H1 (cell line): ENCODE results near the gene SMAP2. TPM values are rescaled to one million over a fixed set of nuclear protein-coding genes. Genes with fewer than 3 reads are reported as not detected.

Source experiments
- CTCF ChIA-PET: fragments of 300-600 bp; sonication (Branson Sonifier 250); formaldehyde crosslinking; loops from one replicate; lab custom pipeline; 2021; ENCODE audit not compliant: partially characterized antibody; lab: Charles Lee
- POLR2A ChIA-PET: fragments of 300-600 bp; sonication (Branson Sonifier 250); formaldehyde crosslinking; loops from one replicate; lab custom pipeline; 2021; ENCODE audit warnings: inconsistent platforms; ENCODE audit not compliant: partially characterized antibody; lab: Charles Lee
- DNase-seq, 2 experiments: peaks; one replicate each; pipeline versions ENCODE4 v3.0.0 to v3.0.0-alpha.2; 2010 to 2022; ENCODE audit warnings: low spot score in 2 of 2, low read depth in 1 of 2, mixed read lengths in 1 of 2
- FAIRE-seq: peaks from 2 replicates; lab custom pipeline; 2011; peaks lifted over from hg19 to GRCh38; lab: Jason Lieb, UNC
- H2AFZ ChIP-seq: 2 replicates; pipeline ENCODE4 v1.8.1; 2012; ENCODE audit warnings: low read length, inconsistent platforms
- H2AK5ac ChIP-seq: 2 replicates; pipeline ENCODE4 v1.6.1; 2013; ENCODE audit warnings: low read depth, low read length
- H2BK120ac ChIP-seq: replicated peaks from 2 replicates; pipeline ENCODE3; 2013; ENCODE audit warnings: low read depth, low read length, inconsistent platforms
- H2BK12ac ChIP-seq: 2 replicates; pipeline ENCODE4 v1.6.1; 2013; ENCODE audit warnings: low read depth, low read length
- H2BK15ac ChIP-seq: 2 replicates; pipeline ENCODE4 v1.6.1; 2013; ENCODE audit warnings: low read length
- H2BK20ac ChIP-seq: 2 replicates; pipeline ENCODE4 v1.6.1; 2013; ENCODE audit warnings: low read length
- H2BK5ac ChIP-seq: 2 replicates; pipeline ENCODE4 v1.6.1; 2013; ENCODE audit warnings: low read depth, low read length
- H3K14ac ChIP-seq: 2 replicates; pipeline ENCODE4 v1.6.1; 2013; ENCODE audit warnings: inconsistent platforms; ENCODE audit not compliant: insufficient read length
- H3K18ac ChIP-seq: 2 replicates; pipeline ENCODE4 v1.6.1; 2013; ENCODE audit warnings: low read length; ENCODE audit errors: extremely low read depth
- H3K23ac ChIP-seq: 2 replicates; pipeline ENCODE4 v1.6.1; 2013; ENCODE audit warnings: inconsistent platforms; ENCODE audit not compliant: insufficient read length
- H3K23me2 ChIP-seq: 2 replicates; pipeline ENCODE4 v1.6.1; 2013; ENCODE audit warnings: low read depth, low read length
- H3K27ac ChIP-seq: 2 replicates; pipeline ENCODE4 v1.6.1; 2011; ENCODE audit warnings: low read depth, low read length, inconsistent platforms
- H3K27me3 ChIP-seq, 4 experiments: replicated peaks in 1 of 4; 1 replicate in 1 of 4; 2 replicates in 3 of 4; pipeline versions ENCODE4 v1.6.1 to v1.8.1; 2011 to 2013; ENCODE audit warnings: low read length in 3 of 4, mild to moderate bottlenecking in 3 of 4, inconsistent platforms in 2 of 4, mixed read lengths in 2 of 4, moderate library complexity in 1 of 4; ENCODE audit not compliant: control insufficient read depth in 3 of 4, insufficient read depth in 3 of 4; ENCODE audit errors: extremely low read depth in 1 of 4
- H3K36me3 ChIP-seq, 4 experiments: 2 replicates each; pipeline versions ENCODE4 v1.6.1 to v1.8.1; 2011 to 2013; ENCODE audit warnings: mild to moderate bottlenecking in 4 of 4, low read length in 3 of 4, moderate library complexity in 2 of 4, control low read depth in 1 of 4, inconsistent platforms in 1 of 4; ENCODE audit not compliant: insufficient read depth in 4 of 4, control insufficient read depth in 2 of 4
- H3K4ac ChIP-seq: replicated peaks from 2 replicates; pipeline ENCODE3; 2013; ENCODE audit warnings: low read length, low read depth, mixed read lengths, inconsistent platforms; ENCODE audit not compliant: insufficient read length
- H3K4me1 ChIP-seq, 4 experiments: replicated peaks in 1 of 4; 1 replicate in 1 of 4; 2 replicates in 3 of 4; pipeline versions ENCODE4 v1.6.1 to v1.8.1; 2011 to 2013; ENCODE audit warnings: low read length in 3 of 4, inconsistent platforms in 2 of 4, mixed read lengths in 1 of 4; ENCODE audit not compliant: insufficient read depth in 4 of 4, control insufficient read depth in 3 of 4
- H3K4me2 ChIP-seq, 2 experiments: 2 replicates each; pipeline versions ENCODE4 v1.6.1 to v1.8.1; 2011 to 2013; ENCODE audit warnings: low read depth in 2 of 2, low read length in 2 of 2, control low read depth in 1 of 2, inconsistent platforms in 1 of 2, mild to moderate bottlenecking in 1 of 2; ENCODE audit not compliant: insufficient read depth in 1 of 2
- H3K4me3 ChIP-seq, 4 experiments: fragments of 200-600, 300-600 bp in 1 of 4; sonication (generic), shearing (Covaris generic), sonication (Bioruptor Twin) in 1 of 4; 2 replicates each; pipeline versions ENCODE4 v1.5.1 to v1.8.1; 2011 to 2016; ENCODE audit warnings: low read length in 4 of 4, low read depth in 3 of 4, control low read depth in 2 of 4, inconsistent platforms in 2 of 4, mild to moderate bottlenecking in 2 of 4, mixed read lengths in 1 of 4, moderate library complexity in 1 of 4; ENCODE audit not compliant: insufficient read depth in 2 of 4; ENCODE audit errors: extremely low read depth in 1 of 4
- H3K56ac ChIP-seq: replicated peaks from 2 replicates; pipeline ENCODE3; 2013; ENCODE audit warnings: low read depth, mild to moderate bottlenecking, mixed read lengths, low read length, inconsistent platforms; ENCODE audit not compliant: insufficient read length
- H3K79me1 ChIP-seq: 2 replicates; pipeline ENCODE4 v1.6.1; 2013; ENCODE audit warnings: low read depth, low read length, control low read depth
- H3K79me2 ChIP-seq, 2 experiments: 2 replicates each; pipeline versions ENCODE4 v1.6.1 to v1.8.1; 2012 to 2013; ENCODE audit warnings: low read length in 2 of 2, mild to moderate bottlenecking in 2 of 2, inconsistent platforms in 1 of 2; ENCODE audit not compliant: insufficient read depth in 2 of 2, control insufficient read depth in 1 of 2
- H3K9ac ChIP-seq, 4 experiments: replicated peaks in 1 of 4; 1 replicate in 1 of 4; 2 replicates in 3 of 4; pipeline versions ENCODE4 v1.6.1 to v1.8.1; 2011 to 2013; ENCODE audit warnings: low read depth in 3 of 4, low read length in 3 of 4, control low read depth in 2 of 4, mild to moderate bottlenecking in 2 of 4, moderate library complexity in 2 of 4, inconsistent platforms in 1 of 4; ENCODE audit errors: extremely low read depth in 1 of 4
- H3K9me3 ChIP-seq, 2 experiments: 2 replicates each; pipeline versions ENCODE4 v1.6.1 to v1.8.1; 2012 to 2013; ENCODE audit warnings: mild to moderate bottlenecking in 2 of 2, moderate library complexity in 2 of 2, control low read depth in 1 of 2, inconsistent platforms in 1 of 2, low read depth in 1 of 2, low read length in 1 of 2, mixed read lengths in 1 of 2; ENCODE audit not compliant: insufficient read depth in 2 of 2
- H4K20me1 ChIP-seq, 2 experiments: replicated peaks in 1 of 2; 2 replicates each; pipeline versions ENCODE3 to v1.8.1; 2011 to 2013; ENCODE audit warnings: inconsistent platforms in 2 of 2, low read length in 2 of 2, mild to moderate bottlenecking in 1 of 2; ENCODE audit not compliant: insufficient read depth in 2 of 2, control insufficient read depth in 1 of 2
- H4K5ac ChIP-seq: 2 replicates; pipeline ENCODE4 v1.6.1; 2013; ENCODE audit warnings: low read length, low read depth, mixed read lengths, inconsistent platforms; ENCODE audit not compliant: insufficient read length
- H4K8ac ChIP-seq: 2 replicates; pipeline ENCODE4 v1.8.0; 2013; ENCODE audit warnings: mild to moderate bottlenecking, moderate library complexity, low read length, inconsistent platforms; ENCODE audit not compliant: insufficient read depth; ENCODE audit errors: extremely low read depth
- H4K91ac ChIP-seq: replicated peaks from 2 replicates; pipeline ENCODE3; 2013; ENCODE audit warnings: low read length, mixed read lengths, inconsistent platforms; ENCODE audit not compliant: insufficient read length
- MAFK ChIP-seq: IDR thresholded peaks from 2 replicates; pipeline ENCODE4 v1.6.1; 2012; ENCODE audit warnings: low read depth, mild to moderate bottlenecking, improper control_type of control experiment, low read length
- WGBS, 2 experiments: shearing (Covaris generic) in 1 of 2; methylation state at CpG; one replicate each; pipeline versions ENCODE4 v1.1.6 to v1.1.7; 2013 to 2015; ENCODE audit warnings: low lambda C conversion rate in 2 of 2, mixed read lengths in 2 of 2, inconsistent platforms in 1 of 2, low coverage in 1 of 2, missing lambda C conversion rate in 1 of 2; ENCODE audit not compliant: insufficient replicate concordance in 2 of 2, insufficient coverage in 1 of 2, insufficient read length in 1 of 2; ENCODE audit errors: extremely low coverage in 1 of 2, missing lambda C conversion rate in 1 of 2; 5-methylcytosine and 5-hydroxymethylcytosine counted together
- polyA plus RNA-seq, 7 experiments: library from polyadenylated mRNA; depleted of rRNA in 3 of 7; stranded (reverse) in 5 of 7; unstranded in 2 of 7; fragments of >200 nt in 5 of 7; fragments of 200-250 nt in 2 of 7; gene quantifications; 1 replicate in 5 of 7; 2 replicates in 1 of 7; 4 replicates in 1 of 7; pipeline versions ENCODE4 v1.2.1 to v1.2.3, GENCODE V29; 2011 to 2013; ENCODE audit warnings: missing spikeins in 2 of 7, mixed read lengths in 2 of 7
- total RNA-seq: library from RNA; stranded (reverse); fragmentation: NEBNext Ultra II Directional; extraction: Animal tissue kit (Norgen Biotek cat#: 25700); gene quantifications from 2 replicates; pipeline ENCODE4 v1.2.1, GENCODE V29; 2021

The SMAP2 gene
- total and polyA plus RNA-seq, 2 of the 8 experiments (the other 6 are each of a cell fraction or from before 2014, with no cell fraction given), result 4.3 to 5.5 TPM

DNA sequence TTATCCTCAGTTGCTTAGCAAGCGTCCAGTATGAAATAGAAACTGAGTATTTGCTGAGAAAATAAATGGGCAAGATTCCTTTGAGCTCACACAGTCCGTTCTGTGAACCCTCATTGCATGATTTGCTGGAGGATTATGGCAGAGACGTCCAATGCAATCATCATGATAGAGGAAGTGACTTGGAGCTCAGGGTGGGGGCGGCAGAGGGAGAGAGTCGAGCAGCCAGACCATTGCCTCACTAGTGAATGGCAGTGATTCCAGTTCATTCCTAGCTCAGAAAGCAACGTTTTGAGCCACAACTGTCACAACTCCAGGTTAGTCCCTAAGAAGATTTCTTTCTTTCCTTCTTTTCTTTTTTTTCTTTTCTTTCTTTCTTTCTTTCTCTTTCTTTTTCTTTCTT is 28.9 kb upstream of the SMAP2 start:
- FAIRE-seq (no peak), DNase-seq (no peak)
- H3K79me1 ChIP-seq, result no peaks in the 10 kb centered on the region
- no peaks in the 10 kb centered on the region for H3K23me2 ChIP-seq
- no peak overlapping the region for H3K27ac ChIP-seq
- no peak overlapping the region for H3K4me3 ChIP-seq
- ChIA-PET CTCF (interaction anchor here (0.7 to 1.4 kb wide), 6 partner anchors 12 to 268 kb away, joined by 3 to 6 read pairs (median 3); no protein-coding TSS in a partner anchor), POLR2A (interaction anchor here (1.2 kb wide), 1 partner anchor 87 kb away, joined by 3 read pairs; the partner anchor contains the start of gene ZMPSTE24)
- H3K36me3 ChIP-seq, result no peaks in the 10 kb centered on the region
- 77% methylated on average over 6 of the region's 6 CpGs; no CpG with 5 or more reads in 1 of the 2 experiments for WGBS, 2 experiments
- H3K9ac ChIP-seq, result no peak overlapping the region
- H4K5ac ChIP-seq, result no peak overlapping the region
- H3K4me1 ChIP-seq, result no peaks in the 10 kb centered on the region
- no peak overlapping the region for H2BK5ac ChIP-seq
- H3K23ac ChIP-seq, result no peak overlapping the region
- no peak overlapping the region for H3K56ac ChIP-seq
- H2BK120ac ChIP-seq, result no peak overlapping the region
- no peaks in the 10 kb centered on the region for H4K20me1 ChIP-seq
- no peak overlapping the region for H2AFZ ChIP-seq
- no peak overlapping the region for H3K4ac ChIP-seq
- no peaks in the 10 kb centered on the region for H3K79me2 ChIP-seq
- H3K4me2 ChIP-seq, result no peak overlapping the region
- no peak overlapping the region for H3K18ac ChIP-seq
- H3K9me3 ChIP-seq, result no peaks in the 10 kb centered on the region
- H2BK20ac ChIP-seq, result no peak overlapping the region
- H4K91ac ChIP-seq, result no peak overlapping the region
- no peak overlapping the region for H2AK5ac ChIP-seq
- no peak overlapping the region for H2BK15ac ChIP-seq
- no peak overlapping the region for H2BK12ac ChIP-seq
- H3K14ac ChIP-seq, result no peak overlapping the region
- no peak overlapping the region for H4K8ac ChIP-seq
- no peaks in the 10 kb centered on the region for H3K27me3 ChIP-seq
- TF ChIP-seq MAFK, result no peak
